Lower leg skin (tissue), 4 donors: Measurements from ENCODE around the gene MAP2K6. TPM values are rescaled to one million over a fixed set of nuclear protein-coding genes. Genes with fewer than 3 reads are reported as not detected.

Experiments
- DNase-seq, 2 donors: peaks; one replicate each; pipeline ENCODE4 v3.0.0-alpha.2; 2019; ENCODE audit warnings: low spot score in 2 of 2
- H3K4me3 ChIP-seq: fragments of 200-600 bp; sonication (generic); 2 replicates; pipeline ENCODE4 v1.5.1; 2017; ENCODE audit warnings: mild to moderate bottlenecking, low read depth; ENCODE audit not compliant: poor library complexity, severe bottlenecking
- POLR2A ChIP-seq, 2 donors: fragments of 450-650 bp; IDR thresholded peaks; one replicate each; pipeline ENCODE4 v1.6.1; 2016 to 2017; ENCODE audit warnings: antibody characterized with exemption in 2 of 2, mild to moderate bottlenecking in 1 of 2, moderate library complexity in 1 of 2
- WGBS, 2 donors: methylation state at CpG; one replicate each; pipeline ENCODE4 v1.1.5; 2018; 5-methylcytosine and 5-hydroxymethylcytosine counted together
- intact Hi-C: fragments of 100-400 bp; cut with DNase I; formaldehyde crosslinking; loops from one replicate; pipeline ENCODE4 v1.15.0; 2023; ENCODE audit warnings: low total_unique reads
- total RNA-seq, 4 donors: library from RNA; depleted of rRNA; stranded (reverse); fragments of >200 nt; gene quantifications; one replicate each; pipeline ENCODE4 v1.1.0, GENCODE V29; 2016
- TF ChIP-seq, protein P1 (sequence below), 3 donors: fragments of 450-650 bp; IDR thresholded peaks; one replicate each; pipeline ENCODE4 v1.5.1; 2016; ENCODE audit warnings: antibody characterized with exemption in 3 of 3, mild to moderate bottlenecking in 3 of 3, moderate library complexity in 2 of 3

Gene MAP2K6
- total RNA-seq, 4 donors from 2014 or later: 1.7 to 4.4 (median 2.0) TPM

DNA sequence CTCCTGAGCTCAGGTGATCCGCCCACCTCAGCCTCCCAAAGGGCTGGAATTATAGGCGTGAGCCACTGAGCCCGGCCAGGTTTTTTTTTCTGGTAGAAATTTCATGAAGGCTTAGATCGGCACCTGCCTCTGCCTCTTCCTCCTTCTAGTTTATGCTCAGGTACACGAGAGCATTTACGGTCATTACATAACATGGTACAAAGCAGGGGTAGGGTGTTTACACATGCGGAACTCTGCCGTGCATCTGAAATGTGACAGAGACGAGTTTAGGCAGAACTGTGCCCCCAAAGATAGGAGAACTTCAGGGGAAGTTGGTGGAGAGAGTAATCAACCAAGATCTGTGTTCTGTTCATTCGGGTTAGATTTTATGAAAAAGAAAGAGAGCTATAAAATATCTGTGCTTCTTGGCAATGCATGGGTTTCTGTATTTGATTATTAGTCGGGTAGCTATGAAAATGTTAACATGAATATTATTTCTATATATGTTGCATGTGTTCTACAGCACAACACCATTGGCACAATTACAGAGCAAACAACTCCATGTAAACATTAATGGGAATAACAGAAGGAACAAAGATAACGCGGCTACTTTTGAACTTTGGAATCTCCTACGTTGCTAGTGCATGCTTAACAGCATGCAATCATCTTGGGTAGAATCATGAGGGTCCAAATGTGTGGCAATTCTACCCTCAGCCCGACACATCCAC is 23.5 kb upstream of the MAP2K6 start:
- intact Hi-C loops: no loop called here
- H3K4me3 ChIP-seq: no peak overlapping the region
- DNase-seq: no peak
- TF ChIP-seq, protein P1, sequence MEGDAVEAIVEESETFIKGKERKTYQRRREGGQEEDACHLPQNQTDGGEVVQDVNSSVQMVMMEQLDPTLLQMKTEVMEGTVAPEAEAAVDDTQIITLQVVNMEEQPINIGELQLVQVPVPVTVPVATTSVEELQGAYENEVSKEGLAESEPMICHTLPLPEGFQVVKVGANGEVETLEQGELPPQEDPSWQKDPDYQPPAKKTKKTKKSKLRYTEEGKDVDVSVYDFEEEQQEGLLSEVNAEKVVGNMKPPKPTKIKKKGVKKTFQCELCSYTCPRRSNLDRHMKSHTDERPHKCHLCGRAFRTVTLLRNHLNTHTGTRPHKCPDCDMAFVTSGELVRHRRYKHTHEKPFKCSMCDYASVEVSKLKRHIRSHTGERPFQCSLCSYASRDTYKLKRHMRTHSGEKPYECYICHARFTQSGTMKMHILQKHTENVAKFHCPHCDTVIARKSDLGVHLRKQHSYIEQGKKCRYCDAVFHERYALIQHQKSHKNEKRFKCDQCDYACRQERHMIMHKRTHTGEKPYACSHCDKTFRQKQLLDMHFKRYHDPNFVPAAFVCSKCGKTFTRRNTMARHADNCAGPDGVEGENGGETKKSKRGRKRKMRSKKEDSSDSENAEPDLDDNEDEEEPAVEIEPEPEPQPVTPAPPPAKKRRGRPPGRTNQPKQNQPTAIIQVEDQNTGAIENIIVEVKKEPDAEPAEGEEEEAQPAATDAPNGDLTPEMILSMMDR (IDR thresholded peaks at IDR 0.05): no peak
- no peak for TF ChIP-seq POLR2A (IDR thresholded peaks at IDR 0.05)
- 66 to 73% methylated on average over 15 of the region's 15 CpGs for WGBS, 2 donors

DNA sequence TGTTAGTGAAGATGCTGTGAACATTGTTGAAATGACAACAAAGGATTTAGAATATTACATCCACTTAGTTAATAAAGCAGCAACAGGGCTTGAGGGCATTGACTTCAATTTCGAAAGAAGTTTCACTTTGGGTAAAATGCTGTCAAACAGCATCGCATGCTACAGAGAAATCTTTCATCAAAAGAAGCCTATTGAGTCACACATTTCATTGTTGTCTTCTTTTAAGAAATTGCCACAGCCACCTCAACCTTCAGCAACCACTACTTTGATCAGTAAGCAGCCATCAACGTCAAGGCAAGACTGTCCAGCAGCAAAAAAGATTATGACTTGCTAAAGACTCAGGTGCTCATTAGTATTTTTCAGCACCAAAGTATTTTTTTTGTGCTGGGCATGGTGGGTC is 13.2 kb upstream of the MAP2K6 start:
- no peak for DNase-seq
- TF ChIP-seq, protein P1 (IDR thresholded peaks at IDR 0.05): no peak
- TF ChIP-seq POLR2A (IDR thresholded peaks at IDR 0.05): no peak
- intact Hi-C loops: no loop called here
- WGBS, 2 donors: 46 to 56% methylated on average over 3 of the region's 3 CpGs
- no peak overlapping the region for H3K4me3 ChIP-seq

DNA sequence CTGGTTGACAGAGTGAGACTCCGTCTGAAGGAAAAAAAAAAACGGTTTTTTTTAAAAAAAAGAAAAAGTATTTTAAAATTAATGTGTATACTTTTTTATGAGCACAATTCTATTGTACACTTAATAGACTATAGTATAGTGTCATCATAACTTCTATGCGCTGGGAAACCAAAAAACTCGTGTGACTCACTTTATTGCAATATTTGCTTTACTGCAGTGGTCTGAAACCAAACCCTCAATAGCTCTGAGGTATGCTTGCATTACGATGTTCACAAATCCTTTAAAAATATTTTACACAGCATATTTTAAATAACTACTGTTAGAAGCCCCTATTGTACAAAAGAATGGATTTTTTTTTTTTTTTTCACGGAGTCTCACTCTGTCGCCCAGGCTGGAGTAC is 12.4 kb upstream of the MAP2K6 start:
- intact Hi-C loops: no loop called here

DNA sequence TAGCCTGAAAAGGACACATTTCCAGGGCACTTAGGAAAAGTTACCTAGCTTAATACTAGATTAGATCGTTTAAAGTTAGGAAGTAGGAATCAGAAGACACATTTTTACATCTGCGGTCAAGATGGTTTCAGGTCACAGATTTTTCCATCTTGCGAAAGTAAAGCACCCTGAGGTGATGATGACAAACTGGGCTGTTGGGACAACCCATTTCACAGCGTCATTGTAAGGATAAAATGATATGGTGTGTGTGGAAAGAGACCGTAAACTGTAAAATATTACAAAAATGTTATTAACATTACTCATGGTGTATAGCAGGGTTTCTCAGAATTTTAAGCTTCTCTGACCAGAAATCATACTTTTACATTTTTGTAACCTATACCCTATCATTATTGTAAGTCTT is 10.1 kb upstream of the MAP2K6 start:
- TF ChIP-seq, protein P1 (IDR thresholded peaks at IDR 0.05): no peak
- no peak for TF ChIP-seq POLR2A (IDR thresholded peaks at IDR 0.05)
- DNase-seq: no peak

More for the DNA sequence above, 12.4 kb upstream of the MAP2K6 start:
- 87 to 91% methylated on average over 7 of the region's 7 CpGs for WGBS, 2 donors
- no peak for DNase-seq
- no peak for TF ChIP-seq POLR2A (IDR thresholded peaks at IDR 0.05)
- TF ChIP-seq, protein P1 (IDR thresholded peaks at IDR 0.05): no peak
- H3K4me3 ChIP-seq: no peak overlapping the region

DNA sequence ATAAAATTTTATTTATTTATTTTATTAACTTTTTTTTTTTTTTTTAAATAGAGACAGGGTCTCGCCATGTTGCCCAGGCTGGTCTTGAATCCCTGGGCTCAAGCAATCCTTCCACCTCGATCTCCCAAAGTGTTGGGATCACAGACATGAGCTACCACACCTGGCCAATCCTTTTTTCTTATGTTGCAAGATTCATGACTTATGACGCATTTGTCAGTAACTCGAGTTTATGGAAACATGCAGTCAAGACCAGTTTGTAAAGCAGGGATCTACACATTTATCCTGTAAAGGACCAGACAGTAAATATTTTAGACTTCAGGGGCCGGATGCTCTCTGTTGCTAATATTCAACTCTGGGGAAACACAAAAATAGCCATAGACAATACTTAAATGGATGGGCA is 9.4 kb upstream of the MAP2K6 start:
- TF ChIP-seq, protein P1 (IDR thresholded peaks at IDR 0.05): no peak
- no peak for TF ChIP-seq POLR2A (IDR thresholded peaks at IDR 0.05)
- no peak overlapping the region for H3K4me3 ChIP-seq
- no peak for DNase-seq
- WGBS, 2 donors: 89 to 92% methylated on average over 5 of the region's 5 CpGs
- intact Hi-C loops: no loop called here

More for the DNA sequence above, 10.1 kb upstream of the MAP2K6 start:
- intact Hi-C loops: no loop called here
- H3K4me3 ChIP-seq: no peak overlapping the region
- WGBS, 2 donors: 71 to 76% methylated on average over 5 of the region's 5 CpGs

DNA sequence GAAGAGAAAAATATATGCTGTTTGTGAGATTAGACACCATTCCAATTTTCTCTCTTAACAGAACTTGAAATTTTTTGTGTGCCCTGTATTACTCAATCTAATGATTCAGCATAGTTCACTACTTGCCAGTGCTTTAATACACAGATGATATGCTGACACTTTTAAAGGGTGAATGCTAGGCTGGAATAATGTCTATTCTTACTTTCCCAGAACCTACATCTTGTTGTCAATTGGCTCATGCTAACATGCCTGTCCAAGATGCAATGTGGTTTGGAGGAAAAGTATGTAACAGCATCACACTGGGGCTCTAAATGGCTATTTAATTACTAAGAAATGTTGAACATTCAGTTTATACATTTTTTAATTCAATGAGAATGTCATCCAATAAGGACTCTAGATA is 7.6 kb upstream of the MAP2K6 start:
- no peak overlapping the region for H3K4me3 ChIP-seq
- no peak for DNase-seq
- intact Hi-C loops: no loop called here
- no peak for TF ChIP-seq POLR2A (IDR thresholded peaks at IDR 0.05)
- TF ChIP-seq, protein P1 (IDR thresholded peaks at IDR 0.05): no peak
